Erythroblast (primary cell): ENCODE measurements around the gene MSRB3.
"Not testable (repeated sequence)": the region's sequence is repeated elsewhere in the genome, so short reads cannot be mapped to it uniquely, and the experiment has no call there.

Experiments
- DNase-seq, 2 experiments: peaks; one replicate each; lab custom pipeline; 2025; lab: John Stamatoyannopoulos, UW
- GATA1 ChIP-seq: IDR thresholded peaks from 2 replicates; pipeline ENCODE4 v1.6.1; 2011; ENCODE audit warnings: low read depth, mild to moderate bottlenecking, control low read depth, low read length, moderate library complexity
- POLR2A ChIP-seq: IDR thresholded peaks from 2 replicates; pipeline ENCODE4 v1.6.1; 2011; ENCODE audit warnings: mild to moderate bottlenecking, low read length

The MSRB3 gene

GRCh38 chr12:65305346-65305950 is 27.0 kb downstream of the MSRB3 start:
- DNase-seq = no peak
- no peak for TF ChIP-seq GATA1
- no peak for TF ChIP-seq POLR2A

- TF ChIP-seq POLR2A (no peak), GATA1 (no peak)
- DNase-seq = peak; percentile 22 to 50
Observed at GRCh38 chr12:65306366-65307168, 28.1 kb downstream of the MSRB3 start.

GRCh38 chr12:65307169-65307501 is 28.7 kb downstream of the MSRB3 start:
- TF ChIP-seq POLR2A = no peak
- TF ChIP-seq GATA1 = no peak
- DNase-seq = no peak

- no peak for TF ChIP-seq POLR2A
- no peak for TF ChIP-seq GATA1
- no peak for DNase-seq
Observed at GRCh38 chr12:65308006-65308405, 29.5 kb downstream of the MSRB3 start.

GRCh38 chr12:65308601-65309071 is 30.2 kb downstream of the MSRB3 start:
- no peak for TF ChIP-seq GATA1
- TF ChIP-seq POLR2A = no peak
- DNase-seq = no peak

- TF ChIP-seq POLR2A (no peak), GATA1 (no peak)
- no peak for DNase-seq
Observed at GRCh38 chr12:65311260-65311659, 32.8 kb downstream of the MSRB3 start.

- DNase-seq = peak in 1 of 2 experiments; percentile 19
- TF ChIP-seq POLR2A = no peak
- no peak for TF ChIP-seq GATA1
Observed at GRCh38 chr12:65313719-65314317, 35.3 kb downstream of the MSRB3 start.

- DNase-seq = not testable (repeated sequence)
Observed at GRCh38 chr12:65315238-65315637, 36.8 kb downstream of the MSRB3 start.

GRCh38 chr12:65318186-65318685 is 39.8 kb downstream of the MSRB3 start:
- no peak for DNase-seq
- TF ChIP-seq GATA1 (no peak), POLR2A (no peak)

GRCh38 chr12:65319688-65320200 is 41.3 kb downstream of the MSRB3 start:
- DNase-seq = no peak
- TF ChIP-seq POLR2A (no peak), GATA1 (no peak)

- TF ChIP-seq POLR2A = no peak
- TF ChIP-seq GATA1 = no peak
- no peak for DNase-seq
Observed at GRCh38 chr12:65323070-65323469, 44.6 kb downstream of the MSRB3 start.

GRCh38 chr12:65324056-65324455 is 45.6 kb downstream of the MSRB3 start:
- no peak for DNase-seq
- TF ChIP-seq GATA1 = no peak
- TF ChIP-seq POLR2A = no peak

GRCh38 chr12:65324551-65324950 is 46.1 kb downstream of the MSRB3 start:
- TF ChIP-seq POLR2A (no peak), GATA1 (no peak)
- no peak for DNase-seq

- TF ChIP-seq GATA1 (no peak), POLR2A (no peak)
- DNase-seq = no peak
Observed at GRCh38 chr12:65325183-65325582, 46.7 kb downstream of the MSRB3 start.

GRCh38 chr12:65326616-65327015 is 48.1 kb downstream of the MSRB3 start:
- no peak for DNase-seq
- TF ChIP-seq GATA1 = no peak
- no peak for TF ChIP-seq POLR2A
